ENCODE measurements around the gene GAR1. TPM values are rescaled to one million over a fixed set of nuclear protein-coding genes. Genes with fewer than 3 reads are reported as not detected.

Gene GAR1
- total RNA-seq, 4 donors from 2014 or later = 5.9 to 14.2 (median 11.3) TPM

GRCh38 chr4:109833756-109834155, 18.2 kb downstream of the GAR1 start:
- WGBS, 2 donors = 91 to 93% methylated on average over 4 of the region's 4 CpGs
- no peak for DNase-seq
- Histone ChIP-seq H3K4me1 (no peaks in the 10 kb centered on the region), H3K27me3 (no peaks in the 10 kb centered on the region), H3K4me3 (no peak overlapping the region), H3K36me3 (peaks cover 0 to 8% (median 0%) of the 10 kb centered on the region in 3 donors), H3K27ac (no peak overlapping the region), H3K9me3 (no peaks in the 10 kb centered on the region)
- intact Hi-C loops (cut with DNase I) = no loop called here
- TF ChIP-seq POLR2A (IDR thresholded peaks at IDR 0.05) = no peak
- TF ChIP-seq CTCF (IDR thresholded peaks at IDR 0.05) = no peak

- TF ChIP-seq CTCF (IDR thresholded peaks at IDR 0.05) = no peak
- Histone ChIP-seq H3K4me3 (no peak overlapping the region), H3K27me3 (no peaks in the 10 kb centered on the region), H3K27ac (no peak overlapping the region), H3K9me3 (no peaks in the 10 kb centered on the region), H3K4me1 (no peaks in the 10 kb centered on the region), H3K36me3 (no peaks in the 10 kb centered on the region)
- intact Hi-C loops (cut with DNase I) = no loop called here
- DNase-seq = no peak
- 79 to 83% methylated on average over 3 of the region's 3 CpGs for WGBS, 2 donors
Observed at GRCh38 chr4:109836985-109837384, 21.4 kb downstream of the GAR1 start.

GRCh38 chr4:109846395-109847098, 31.0 kb downstream of the GAR1 start:
- no peaks in the 10 kb centered on the region for H3K4me1 ChIP-seq
- no peaks in the 10 kb centered on the region for H3K9me3 ChIP-seq
- WGBS, 2 donors = 52 to 54% methylated on average over 6 of the region's 6 CpGs
- no peaks in the 10 kb centered on the region for H3K36me3 ChIP-seq
- no peak for DNase-seq
- no peak overlapping the region for H3K4me3 ChIP-seq
- no peak overlapping the region for H3K27ac ChIP-seq
- TF ChIP-seq CTCF (IDR thresholded peaks at IDR 0.05) (no peak), POLR2A (IDR thresholded peaks at IDR 0.05) (no peak)
- intact Hi-C loops (cut with DNase I) = no loop called here
- no peaks in the 10 kb centered on the region for H3K27me3 ChIP-seq

- 73% methylated on average over 5 of the region's 5 CpGs for WGBS, 2 donors
- intact Hi-C loops (cut with DNase I) = no loop called here
- Histone ChIP-seq H3K27me3 (no peaks in the 10 kb centered on the region), H3K4me3 (no peak within 1 kb of the TSS), H3K36me3 (no peaks in the 10 kb centered on the region), H3K9me3 (no peaks in the 10 kb centered on the region), H3K4me1 (no peaks in the 10 kb centered on the region), H3K27ac (no peak within 1 kb of the TSS)
- no peak for TF ChIP-seq POLR2A (IDR thresholded peaks at IDR 0.05)
- TF ChIP-seq CTCF (IDR thresholded peaks at IDR 0.05) = no peak
- no peak for DNase-seq
Observed at GRCh38 chr4:109847896-109848442, 32.4 kb downstream of the GAR1 start, which contains the start of gene LRIT3. TSS of gene LRIT3 (plus strand) at chr4:109848107. CDS start at chr4:109848202, 95 bp downstream.

GRCh38 chr4:109848501-109848900, 32.9 kb downstream of the GAR1 start:
- intact Hi-C loops (cut with DNase I) = no loop called here
- 60 to 73% methylated on average over 2 of the region's 2 CpGs for WGBS, 2 donors
- no peak for TF ChIP-seq POLR2A (IDR thresholded peaks at IDR 0.05)
- no peak for TF ChIP-seq CTCF (IDR thresholded peaks at IDR 0.05)

More at GRCh38 chr4:109848501-109848900, 32.9 kb downstream of the GAR1 start:
- Histone ChIP-seq H3K27ac (no peak overlapping the region), H3K27me3 (no peaks in the 10 kb centered on the region), H3K9me3 (no peaks in the 10 kb centered on the region), H3K36me3 (no peaks in the 10 kb centered on the region), H3K4me1 (no peaks in the 10 kb centered on the region), H3K4me3 (no peak overlapping the region)
- DNase-seq = no peak

All from esophagus squamous epithelium (tissue), 5 donors.